Right ventricle myocardium inferior (tissue), 1 donor: ENCODE results near the gene HIVEP3. TPM values are rescaled to one million over a fixed set of nuclear protein-coding genes. Genes with fewer than 3 reads are reported as not detected.

Source experiments
- ATAC-seq: fragments of 200-7000 bp; cut with Tn5 transposase; one replicate; pipeline ENCODE4 v1.9.1; 2020; ENCODE audit warnings: mild to moderate bottlenecking, moderate library complexity
- DNase-seq: peaks from one replicate; pipeline ENCODE4 v3.0.0; 2021; ENCODE audit errors: missing footprints
- intact Hi-C: fragments of 100-400 bp; cut with DNase I; formaldehyde crosslinking; loops from one replicate; pipeline ENCODE4 v1.11.0; 2022
- total RNA-seq: library from RNA; stranded (reverse); fragmentation: NEBNext Ultra II Directional; extraction: Animal tissue kit (Norgen Biotek cat#: 25700); gene quantifications from one replicate; pipeline ENCODE4 v1.2.1, GENCODE V29; 2021
- donor health status: DM: no; HTN: yes; CAD: no; lungs with severe emphysema.

Gene HIVEP3
- total RNA-seq, 1 donor from 2014 or later = 6.5 TPM

- no peak for DNase-seq
- ATAC-seq = no peak
- intact Hi-C loops = loop anchor here (10.0 kb wide), 1 partner anchor 78 kb away; no protein-coding TSS in a partner anchor
These were observed 75.5 kb downstream of the HIVEP3 start for GRCh38 chr1:41842993-41843755.

DNA sequence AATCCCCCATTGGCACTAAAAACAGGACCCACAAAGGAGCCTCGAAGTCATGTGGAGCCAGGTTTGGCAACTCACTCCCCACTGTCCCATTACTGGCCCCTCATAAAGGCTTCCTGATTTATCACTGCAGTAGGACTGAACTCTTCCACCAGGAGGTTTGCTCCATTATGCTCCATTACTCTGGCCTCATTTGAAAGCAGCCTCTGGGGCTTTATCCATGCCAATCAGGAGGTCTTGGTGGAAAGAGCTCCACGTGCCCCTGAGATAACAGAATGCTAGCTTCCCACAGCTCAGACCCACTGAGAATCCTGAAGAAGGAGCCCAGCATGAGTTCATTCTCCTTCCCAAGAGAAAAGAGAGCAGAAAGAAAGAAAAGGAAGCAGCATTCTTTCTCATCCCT is 76.4 kb downstream of the HIVEP3 start:
- DNase-seq (no peak), ATAC-seq (no peak)
- intact Hi-C loops = loop anchor here (10.0 kb wide), 1 partner anchor 78 kb away; no protein-coding TSS in a partner anchor

- intact Hi-C loops = loop anchor here (10.0 kb wide), 1 partner anchor 76 kb away; no protein-coding TSS in a partner anchor
- ATAC-seq (no peak), DNase-seq (no peak)
These were observed 78.0 kb downstream of the HIVEP3 start for GRCh38 chr1:41840592-41841246.

DNA sequence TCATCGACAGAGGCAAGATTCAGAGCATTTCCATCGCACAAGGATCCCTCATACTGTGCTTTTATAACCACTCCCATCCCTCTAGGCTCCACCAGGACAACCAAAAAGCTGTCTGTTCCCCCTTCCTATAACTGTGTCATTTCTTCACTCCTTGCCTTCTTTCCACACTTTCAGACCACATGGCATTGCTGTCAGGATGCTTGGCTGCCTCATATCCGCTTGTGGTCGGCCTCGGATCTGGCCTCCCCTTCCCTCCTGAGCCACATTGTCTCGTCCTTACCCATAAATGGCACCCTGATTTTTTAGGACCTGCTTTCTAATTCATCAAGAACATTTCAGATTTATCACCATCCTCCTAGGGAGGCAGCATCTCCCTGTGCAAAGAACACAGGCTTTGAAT is 80.5 kb downstream of the HIVEP3 start:
- DNase-seq = no peak
- intact Hi-C loops = no loop called here
- no peak for ATAC-seq

DNA sequence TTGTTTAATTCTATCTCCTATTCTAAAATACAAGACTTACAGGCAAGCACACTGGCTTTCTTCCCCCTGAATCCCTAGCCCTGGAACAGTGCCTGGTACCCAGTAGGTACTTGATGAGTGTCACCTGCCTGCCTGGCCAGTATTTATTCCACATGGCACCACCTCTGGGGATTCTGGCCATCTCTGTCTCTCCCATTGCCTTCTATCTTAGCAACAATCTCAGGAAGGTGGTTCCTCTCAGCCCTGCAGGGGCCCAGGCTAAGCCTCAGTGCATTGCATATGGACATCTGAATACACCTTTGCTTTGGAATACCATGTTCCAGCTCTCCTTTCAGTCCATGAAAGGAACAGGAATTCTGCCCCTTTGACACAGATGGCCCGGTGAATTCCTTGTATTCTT is 81.0 kb downstream of the HIVEP3 start:
- DNase-seq (no peak), ATAC-seq (no peak)
- intact Hi-C loops = no loop called here

DNA sequence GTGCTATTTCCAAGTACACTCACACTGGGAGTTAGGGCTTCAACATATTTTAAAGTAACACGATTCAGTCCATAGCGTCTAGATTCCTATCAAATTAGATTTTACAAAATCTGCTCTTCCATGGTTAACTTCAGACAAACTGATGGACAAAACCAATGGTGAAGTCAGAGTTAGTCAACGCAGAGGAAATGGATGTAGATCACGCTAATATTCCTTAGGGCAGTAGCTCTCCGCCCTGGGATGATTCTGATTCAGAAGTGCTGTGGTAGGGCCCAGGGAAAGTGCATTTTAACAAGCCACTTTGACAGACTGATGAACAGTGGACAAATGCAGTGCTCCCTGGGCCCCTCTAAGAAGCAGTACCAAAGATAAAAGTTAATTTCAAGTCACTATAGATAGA is 83.2 kb downstream of the HIVEP3 start:
- ATAC-seq = no peak
- no peak for DNase-seq
- intact Hi-C loops = no loop called here

GRCh38 chr1:41833519-41834000 is 85.2 kb downstream of the HIVEP3 start:
- ATAC-seq (no peak), DNase-seq (no peak)
- intact Hi-C loops = no loop called here

GRCh38 chr1:41830726-41831125 is 88.0 kb downstream of the HIVEP3 start:
- DNase-seq (no peak), ATAC-seq (no peak)
- intact Hi-C loops = no loop called here

- ATAC-seq (peak; percentile 53), DNase-seq (no peak)
- intact Hi-C loops = no loop called here
These were observed 90.6 kb downstream of the HIVEP3 start for GRCh38 chr1:41827991-41828570.

DNA sequence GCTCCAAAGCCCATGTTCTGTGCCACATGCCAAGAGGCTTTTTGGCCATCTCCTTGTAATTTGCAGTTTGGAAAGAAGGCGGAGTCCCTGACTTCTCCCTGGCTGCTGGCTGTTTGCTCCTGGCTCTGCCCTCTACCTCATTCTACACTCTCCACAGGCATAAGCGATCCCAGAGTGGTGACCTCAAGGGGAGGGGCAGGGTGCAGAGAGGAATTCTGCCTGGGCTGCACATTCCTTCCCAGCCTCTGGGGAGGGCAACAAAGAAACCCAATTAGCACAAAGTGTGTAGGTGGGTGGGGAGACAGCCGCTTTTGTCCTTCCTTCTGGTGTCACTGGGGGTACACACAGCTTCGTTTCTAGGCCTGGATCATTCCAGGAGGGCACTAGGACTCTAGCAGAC is 95.3 kb downstream of the HIVEP3 start:
- intact Hi-C loops = no loop called here
- DNase-seq = no peak
- ATAC-seq = peak; percentile 90

DNA sequence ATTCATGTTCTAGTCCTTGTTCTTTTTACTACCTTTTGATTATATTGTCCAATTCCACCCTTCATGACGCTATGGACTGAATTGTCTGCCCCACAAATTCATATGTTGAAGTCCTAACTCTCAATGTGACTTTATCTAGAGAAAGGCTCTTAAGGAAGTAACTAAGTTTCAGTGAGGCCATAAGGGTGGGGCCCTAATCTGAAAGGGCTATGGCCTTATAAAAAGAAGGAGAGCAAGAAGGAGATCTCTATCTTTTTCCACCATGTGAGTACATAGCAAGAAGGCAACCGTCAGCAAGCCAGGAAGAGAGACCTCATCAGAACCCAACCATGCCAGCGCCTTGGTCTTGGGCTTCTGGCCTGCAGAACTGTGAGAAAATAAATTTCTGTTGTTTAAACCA is 95.9 kb downstream of the HIVEP3 start:
- intact Hi-C loops = no loop called here
- DNase-seq (no peak), ATAC-seq (peak; percentile 14)

DNA sequence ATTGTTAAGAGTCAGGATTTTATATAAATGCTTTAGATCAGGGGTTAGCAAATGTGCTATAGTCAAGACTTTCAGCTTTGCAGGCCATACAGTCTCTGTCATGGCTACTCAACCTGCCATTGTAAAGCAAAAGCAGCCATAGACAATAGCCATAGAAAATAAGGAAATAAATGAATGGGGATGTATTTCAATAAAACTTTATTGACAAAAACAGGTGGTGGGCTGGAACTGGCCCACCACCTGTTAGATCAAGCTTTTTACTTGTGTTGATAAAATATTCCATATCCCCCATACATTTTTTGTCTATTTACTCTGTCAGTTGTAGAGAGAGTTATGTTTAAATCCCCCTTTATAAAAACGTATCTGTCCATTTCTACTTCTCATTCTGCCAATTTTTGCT is 98.9 kb downstream of the HIVEP3 start:
- DNase-seq (no peak), ATAC-seq (no peak)
- intact Hi-C loops = loop anchor here (10.0 kb wide), 1 partner anchor 355 kb away; no protein-coding TSS in a partner anchor

DNA sequence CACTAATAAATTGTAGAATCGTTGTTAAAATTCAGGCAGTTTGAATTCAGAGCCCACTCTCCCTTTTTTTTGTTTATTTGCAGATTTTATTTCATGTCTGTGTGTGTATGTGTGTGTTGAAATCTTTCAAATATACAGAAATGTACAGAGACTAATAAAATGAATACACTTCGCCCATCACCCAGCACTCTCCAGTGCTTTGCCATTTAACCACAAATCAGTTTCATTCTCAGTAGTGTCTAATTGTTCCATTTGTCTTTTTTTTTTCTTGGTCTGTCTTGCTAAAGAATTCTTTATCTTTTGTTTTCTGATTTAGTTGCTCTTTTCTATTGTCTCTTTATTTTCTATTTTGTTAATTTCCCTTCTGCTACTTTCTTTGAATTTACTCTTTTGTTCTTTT is 99.7 kb downstream of the HIVEP3 start:
- ATAC-seq (no peak), DNase-seq (no peak)
- intact Hi-C loops = loop anchor here (10.0 kb wide), 1 partner anchor 356 kb away; no protein-coding TSS in a partner anchor

DNA sequence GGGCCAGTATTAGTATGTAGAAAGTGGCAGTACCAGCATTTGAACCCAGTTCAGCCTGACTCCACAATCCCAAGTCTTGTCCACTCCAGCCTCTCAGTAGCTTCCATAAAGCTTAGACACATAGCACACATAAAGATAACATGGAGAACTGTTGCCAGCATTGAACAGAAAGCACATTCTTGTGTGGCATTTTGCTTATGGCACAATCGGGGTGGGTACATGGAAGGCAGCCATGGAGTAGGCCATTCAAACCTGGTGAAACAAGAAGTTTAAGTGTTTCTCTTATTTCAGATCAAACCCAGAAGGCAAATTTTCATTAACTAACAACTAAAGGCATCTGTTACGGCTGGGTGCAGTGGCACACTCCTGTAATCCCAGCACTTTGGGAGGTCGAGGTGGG is 102.7 kb downstream of the HIVEP3 start:
- DNase-seq (no peak), ATAC-seq (no peak)
- intact Hi-C loops = loop anchor here (10.0 kb wide), 1 partner anchor 359 kb away; no protein-coding TSS in a partner anchor

DNA sequence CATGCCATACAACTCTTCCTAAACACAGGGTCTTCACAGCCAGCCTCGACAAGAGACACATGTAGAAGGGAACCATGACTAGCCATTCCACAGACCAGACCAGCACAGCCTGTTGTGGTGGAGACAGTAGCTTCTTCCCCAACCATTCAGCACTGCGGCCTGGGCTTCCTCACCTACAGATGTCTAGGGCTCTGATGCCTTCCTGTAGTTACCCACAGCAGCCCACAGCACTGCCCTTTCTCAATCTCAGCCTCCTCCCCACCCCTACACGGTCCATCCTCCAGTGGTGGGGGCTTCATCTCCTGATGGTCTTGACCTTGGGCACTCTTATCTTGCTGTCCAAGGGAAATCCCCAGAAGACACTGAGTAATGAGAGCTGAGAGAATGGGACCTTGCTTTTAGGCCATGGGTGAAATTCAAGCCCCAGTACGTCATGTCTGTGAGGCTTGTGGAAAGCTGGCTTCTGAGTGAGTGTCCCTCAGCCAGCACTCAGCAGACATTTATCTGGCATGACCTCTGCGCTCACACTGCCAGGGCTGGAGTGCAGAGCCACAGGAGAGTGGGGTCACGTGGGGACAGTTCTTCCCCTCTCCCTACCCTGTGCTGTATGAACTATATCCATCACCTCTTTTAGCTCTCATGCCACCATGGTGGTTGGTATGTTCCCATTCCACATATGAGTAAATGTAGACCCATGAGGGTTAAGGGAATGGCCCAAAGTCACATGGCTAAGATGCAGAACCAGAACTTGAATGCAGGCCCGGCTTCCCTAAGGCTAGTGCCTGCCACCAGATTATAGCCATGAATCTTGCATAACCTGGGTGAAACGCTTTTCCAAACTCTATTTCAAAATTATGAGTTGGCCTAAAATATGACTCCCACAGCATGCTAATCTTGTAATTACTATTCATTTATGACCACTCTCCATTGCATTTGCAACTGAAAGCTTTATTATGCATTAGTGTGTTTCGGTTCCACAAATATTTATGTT is 104.7 kb downstream of the HIVEP3 start:
- intact Hi-C loops = loop anchor here (2.0 to 10.0 kb wide), 5 partner anchors 33 to 361 kb away; partner anchors contain the start of gene HIVEP3
- ATAC-seq (peak; percentile 91), DNase-seq (peak; percentile 84)

GRCh38 chr1:41813226-41813625 is 105.5 kb downstream of the HIVEP3 start:
- ATAC-seq (no peak), DNase-seq (no peak)
- intact Hi-C loops = loop anchor here (2.0 to 10.0 kb wide), 4 partner anchors 34 to 362 kb away; partner anchors contain the start of gene HIVEP3

- ATAC-seq = peak; percentile 52
- intact Hi-C loops = loop anchor here (2.0 to 10.0 kb wide), 4 partner anchors 34 to 362 kb away; partner anchors contain the start of gene HIVEP3
- DNase-seq = no peak
These were observed 106.3 kb downstream of the HIVEP3 start for GRCh38 chr1:41812453-41812852.

DNA sequence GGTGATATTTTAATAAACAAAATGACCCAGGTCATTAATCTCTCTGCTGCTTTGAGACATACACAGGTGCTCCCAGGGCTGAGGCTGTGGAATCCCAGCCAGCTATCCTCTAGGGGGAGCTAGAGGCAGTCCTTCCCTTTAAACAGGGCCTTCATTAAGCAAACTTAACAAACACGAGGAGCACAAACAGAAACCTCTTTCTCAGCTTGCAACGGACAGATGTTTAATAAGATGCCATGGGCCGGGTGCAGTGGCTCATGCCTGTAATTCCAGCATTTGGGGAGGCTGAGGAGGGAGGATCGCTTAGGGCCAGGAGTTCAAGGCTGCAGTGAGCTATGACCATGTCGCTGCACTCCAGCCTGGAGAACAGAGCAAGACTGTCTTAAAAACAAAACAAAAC is 106.7 kb downstream of the HIVEP3 start:
- DNase-seq (no peak), ATAC-seq (no peak)
- intact Hi-C loops = loop anchor here (2.0 to 10.0 kb wide), 4 partner anchors 35 to 363 kb away; partner anchors contain the start of gene HIVEP3
